SU-DHL-6 (cell line): ENCODE data around the gene ANP32D.

Experiments used
- EZH2phosphoT487 ChIP-seq: fragments of 200-600 bp; sonication (generic), shearing (Covaris generic); conservative IDR thresholded peaks from 2 replicates; pipeline ENCODE4 v1.6.1; 2018; ENCODE audit warnings: mild to moderate bottlenecking, antibody characterized with exemption, low read length, moderate library complexity, mixed read lengths
- TF ChIP-seq, protein P1 (sequence below): fragments of 200-600 bp; sonication (generic); IDR thresholded peaks from one replicate; pipeline ENCODE4 v1.5.1; 2017; ENCODE audit warnings: antibody characterized with exemption, mild to moderate bottlenecking, low read length, moderate library complexity; ENCODE audit not compliant: insufficient read depth, poor library complexity, severe bottlenecking

DNA sequence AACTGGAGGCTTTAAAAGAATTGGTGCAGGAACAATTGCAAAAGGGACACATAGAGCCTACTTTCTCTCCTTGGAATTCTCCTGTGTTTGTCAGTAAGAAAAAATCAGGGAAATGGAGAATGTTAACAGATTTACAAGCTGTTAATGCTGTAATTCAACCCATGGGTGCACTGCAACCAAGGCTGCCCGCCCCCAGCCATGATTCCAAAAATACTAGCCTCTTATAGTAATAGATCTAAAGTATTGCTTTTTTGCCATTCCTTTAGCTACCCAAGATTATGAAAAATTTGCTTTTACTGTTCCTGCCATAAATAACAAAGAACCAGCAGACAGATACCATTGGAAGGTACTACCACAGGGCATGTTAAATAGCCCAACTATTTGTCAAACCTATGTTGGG lies 37.8 kb downstream of the ANP32D start:
- TF ChIP-seq, protein P1, sequence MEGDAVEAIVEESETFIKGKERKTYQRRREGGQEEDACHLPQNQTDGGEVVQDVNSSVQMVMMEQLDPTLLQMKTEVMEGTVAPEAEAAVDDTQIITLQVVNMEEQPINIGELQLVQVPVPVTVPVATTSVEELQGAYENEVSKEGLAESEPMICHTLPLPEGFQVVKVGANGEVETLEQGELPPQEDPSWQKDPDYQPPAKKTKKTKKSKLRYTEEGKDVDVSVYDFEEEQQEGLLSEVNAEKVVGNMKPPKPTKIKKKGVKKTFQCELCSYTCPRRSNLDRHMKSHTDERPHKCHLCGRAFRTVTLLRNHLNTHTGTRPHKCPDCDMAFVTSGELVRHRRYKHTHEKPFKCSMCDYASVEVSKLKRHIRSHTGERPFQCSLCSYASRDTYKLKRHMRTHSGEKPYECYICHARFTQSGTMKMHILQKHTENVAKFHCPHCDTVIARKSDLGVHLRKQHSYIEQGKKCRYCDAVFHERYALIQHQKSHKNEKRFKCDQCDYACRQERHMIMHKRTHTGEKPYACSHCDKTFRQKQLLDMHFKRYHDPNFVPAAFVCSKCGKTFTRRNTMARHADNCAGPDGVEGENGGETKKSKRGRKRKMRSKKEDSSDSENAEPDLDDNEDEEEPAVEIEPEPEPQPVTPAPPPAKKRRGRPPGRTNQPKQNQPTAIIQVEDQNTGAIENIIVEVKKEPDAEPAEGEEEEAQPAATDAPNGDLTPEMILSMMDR: no peak
- no peak for TF ChIP-seq EZH2phosphoT487
